PFSK-1 (cell line): ENCODE data around the gene TCTA.

ENCODE experiments used
- FOXP2 ChIP-seq: optimal IDR thresholded peaks from 2 replicates; pipeline ENCODE3; 2011; ENCODE audit warnings: borderline replicate concordance, control low read depth, inconsistent platforms; ENCODE audit not compliant: insufficient read depth; ENCODE audit errors: extremely low read length, extremely low read depth
- POLR2AphosphoS5 ChIP-seq: IDR thresholded peaks from 2 replicates; pipeline ENCODE4 v1.6.1; 2012; ENCODE audit warnings: low read depth, mild to moderate bottlenecking, control low read depth, low read length, moderate library complexity
- REST ChIP-seq, 2 experiments: IDR thresholded peaks; 2 replicates each; pipeline versions ENCODE4 v1.6.1 to v1.8.0; 2011 to 2012; ENCODE audit warnings: low read depth in 2 of 2, low read length in 2 of 2, control low read depth in 1 of 2, inconsistent platforms in 1 of 2, mild to moderate bottlenecking in 1 of 2, moderate library complexity in 1 of 2; ENCODE audit not compliant: insufficient read depth in 1 of 2
- SIN3A ChIP-seq: IDR thresholded peaks from 2 replicates; pipeline ENCODE4 v1.6.1; 2012; ENCODE audit warnings: mild to moderate bottlenecking, low read length, moderate library complexity, borderline replicate concordance; ENCODE audit not compliant: insufficient read depth
- TAF1 ChIP-seq: IDR thresholded peaks from 2 replicates; pipeline ENCODE4 v1.6.1; 2012; ENCODE audit warnings: low read length, control low read depth, borderline replicate concordance; ENCODE audit not compliant: insufficient read depth

- TF ChIP-seq REST (IDR thresholded peaks at IDR 0.05; ENCODE audit: insufficient read depth in 1 of 2, low read depth in 2 of 2, low read length in 2 of 2) (no peak), POLR2AphosphoS5 (no peak), FOXP2 (no peak), SIN3A (no peak), TAF1 (no peak)
These were observed 34.7 kb upstream of the TCTA start for GRCh38 chr3:49377483-49377882.
